OCI-LY3 (cell line): Measurements from ENCODE around the gene FCRLB.

ENCODE experiments used
- EZH2phosphoT487 ChIP-seq: fragments of 200-600 bp; shearing (Covaris generic); IDR thresholded peaks from 2 replicates; pipeline ENCODE4 v1.6.1; 2018; ENCODE audit warnings: antibody characterized with exemption, mixed run types, low read depth
- TF ChIP-seq, protein P1 (sequence below): fragments of 200-600, 300-600 bp; sonication (generic); IDR thresholded peaks from 2 replicates; pipeline ENCODE4 v1.5.1; 2014; ENCODE audit warnings: antibody characterized with exemption, low read length, low read depth

GRCh38 chr1:161771973-161772372, 50.6 kb downstream of the FCRLB start:
- TF ChIP-seq, protein P1, sequence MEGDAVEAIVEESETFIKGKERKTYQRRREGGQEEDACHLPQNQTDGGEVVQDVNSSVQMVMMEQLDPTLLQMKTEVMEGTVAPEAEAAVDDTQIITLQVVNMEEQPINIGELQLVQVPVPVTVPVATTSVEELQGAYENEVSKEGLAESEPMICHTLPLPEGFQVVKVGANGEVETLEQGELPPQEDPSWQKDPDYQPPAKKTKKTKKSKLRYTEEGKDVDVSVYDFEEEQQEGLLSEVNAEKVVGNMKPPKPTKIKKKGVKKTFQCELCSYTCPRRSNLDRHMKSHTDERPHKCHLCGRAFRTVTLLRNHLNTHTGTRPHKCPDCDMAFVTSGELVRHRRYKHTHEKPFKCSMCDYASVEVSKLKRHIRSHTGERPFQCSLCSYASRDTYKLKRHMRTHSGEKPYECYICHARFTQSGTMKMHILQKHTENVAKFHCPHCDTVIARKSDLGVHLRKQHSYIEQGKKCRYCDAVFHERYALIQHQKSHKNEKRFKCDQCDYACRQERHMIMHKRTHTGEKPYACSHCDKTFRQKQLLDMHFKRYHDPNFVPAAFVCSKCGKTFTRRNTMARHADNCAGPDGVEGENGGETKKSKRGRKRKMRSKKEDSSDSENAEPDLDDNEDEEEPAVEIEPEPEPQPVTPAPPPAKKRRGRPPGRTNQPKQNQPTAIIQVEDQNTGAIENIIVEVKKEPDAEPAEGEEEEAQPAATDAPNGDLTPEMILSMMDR = no peak
- no peak for TF ChIP-seq EZH2phosphoT487
